SKM-1 treated with dmso at 0.1 percent for 144 hours (cell line): ENCODE data around the gene SIPA1L3.

Experiments used
- DNase-seq: peaks from one replicate; lab custom pipeline; 2025; ENCODE audit not compliant: unreplicated experiment; lab: John Stamatoyannopoulos, UW

SIPA1L3 gene

DNA sequence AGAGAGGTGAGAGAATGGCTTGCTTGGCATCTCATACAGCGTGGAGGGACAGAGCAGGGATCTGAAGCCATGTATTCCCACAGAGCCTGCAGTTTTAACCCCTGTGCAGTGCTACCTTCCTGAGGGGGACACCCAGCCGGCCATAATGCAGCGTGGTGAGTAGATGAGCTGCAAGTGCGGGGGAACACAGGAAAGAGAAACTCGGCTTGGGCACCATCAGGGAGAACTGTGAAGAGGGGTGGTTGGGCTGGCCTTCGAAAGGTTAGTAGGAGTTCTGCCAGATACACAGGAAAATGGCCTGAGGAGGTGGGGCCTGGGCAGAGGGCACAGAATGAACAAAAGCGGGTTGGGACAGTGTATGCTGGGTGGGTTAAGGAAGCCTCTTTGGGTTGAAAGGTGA is 88.3 kb downstream of the SIPA1L3 start:
- no peak for DNase-seq

DNA sequence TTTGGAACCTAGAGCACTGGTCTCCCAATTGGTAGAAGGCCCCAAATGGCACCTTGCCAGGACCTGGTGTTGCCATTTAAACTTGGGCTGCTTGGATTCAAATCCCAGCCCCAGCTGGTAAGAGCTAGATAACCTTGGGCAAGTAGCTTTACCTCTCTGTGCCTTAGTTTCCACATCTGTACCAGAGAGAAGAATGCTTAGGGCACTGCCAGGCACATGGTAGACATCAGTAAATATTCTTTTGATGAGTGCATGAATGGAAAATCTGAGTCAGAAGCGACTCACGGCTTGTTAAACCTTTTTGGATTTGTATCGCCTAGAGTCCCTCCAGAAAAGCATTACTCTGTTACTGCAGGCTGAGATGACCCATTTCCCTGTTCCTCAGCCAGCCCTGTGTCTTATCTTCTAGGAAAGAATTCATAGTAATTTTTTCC is 90.9 kb downstream of the SIPA1L3 start:
- no peak for DNase-seq

- no peak for DNase-seq
Measured at GRCh38 chr19:37998801-37999308, 91.8 kb downstream of the SIPA1L3 start.

- DNase-seq: no peak
Measured at GRCh38 chr19:37999309-38000213, 92.6 kb downstream of the SIPA1L3 start.

- DNase-seq: no peak
Measured at GRCh38 chr19:38001158-38001781, 94.3 kb downstream of the SIPA1L3 start.

DNA sequence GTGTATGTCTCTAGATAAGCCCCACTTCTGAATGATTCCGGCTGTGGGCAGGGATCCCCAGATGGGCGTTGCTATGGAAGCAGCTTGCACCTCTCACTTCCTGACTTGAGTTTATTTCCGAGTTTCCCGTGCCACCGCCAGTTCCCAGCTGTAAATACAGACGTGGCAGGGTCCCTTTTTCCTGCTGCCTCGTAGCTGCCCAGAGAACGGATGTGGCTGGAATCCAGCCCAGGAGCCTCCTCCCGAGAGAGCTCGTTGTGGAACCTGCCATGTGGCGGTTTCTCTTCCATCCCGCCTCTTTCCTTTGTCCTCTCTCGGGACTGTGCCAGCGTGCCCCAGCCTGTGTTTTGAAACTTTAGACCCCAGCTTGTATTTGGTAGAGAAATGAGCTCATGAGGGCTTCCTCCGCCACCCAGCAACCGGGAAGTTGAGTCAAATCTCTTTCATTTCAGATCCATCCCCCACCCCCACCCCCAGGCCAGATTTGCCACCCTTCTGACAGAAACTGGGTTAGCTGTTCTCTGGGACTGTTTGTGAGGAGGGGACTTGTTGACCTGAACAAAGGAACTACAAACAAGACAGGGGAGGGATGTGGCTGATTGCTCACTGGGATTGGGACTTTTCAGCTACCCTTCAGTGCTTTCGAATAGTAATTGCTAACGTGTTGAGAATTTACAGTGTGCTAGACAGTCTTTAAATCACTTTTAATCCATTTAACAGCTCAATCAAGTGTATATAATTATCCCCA is 96.6 kb downstream of the SIPA1L3 start:
- peak; percentile 15 for DNase-seq

DNA sequence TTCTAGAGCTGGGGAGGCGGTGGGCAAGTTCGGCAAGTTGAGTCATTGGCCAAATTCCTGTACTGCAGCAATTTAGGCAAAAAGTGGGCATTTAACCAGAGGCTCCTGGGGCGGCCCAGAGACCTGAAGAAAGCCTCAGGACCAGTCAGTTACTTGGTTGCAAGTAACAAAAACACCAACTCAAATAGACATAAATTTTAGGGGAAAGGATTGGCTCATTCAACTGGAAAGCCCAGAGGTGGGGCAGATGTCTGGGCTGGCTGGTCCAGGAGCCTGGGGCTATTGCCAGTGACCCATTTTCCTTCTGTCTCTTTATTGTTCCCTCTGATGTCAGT is 97.1 kb downstream of the SIPA1L3 start:
- no peak for DNase-seq

DNA sequence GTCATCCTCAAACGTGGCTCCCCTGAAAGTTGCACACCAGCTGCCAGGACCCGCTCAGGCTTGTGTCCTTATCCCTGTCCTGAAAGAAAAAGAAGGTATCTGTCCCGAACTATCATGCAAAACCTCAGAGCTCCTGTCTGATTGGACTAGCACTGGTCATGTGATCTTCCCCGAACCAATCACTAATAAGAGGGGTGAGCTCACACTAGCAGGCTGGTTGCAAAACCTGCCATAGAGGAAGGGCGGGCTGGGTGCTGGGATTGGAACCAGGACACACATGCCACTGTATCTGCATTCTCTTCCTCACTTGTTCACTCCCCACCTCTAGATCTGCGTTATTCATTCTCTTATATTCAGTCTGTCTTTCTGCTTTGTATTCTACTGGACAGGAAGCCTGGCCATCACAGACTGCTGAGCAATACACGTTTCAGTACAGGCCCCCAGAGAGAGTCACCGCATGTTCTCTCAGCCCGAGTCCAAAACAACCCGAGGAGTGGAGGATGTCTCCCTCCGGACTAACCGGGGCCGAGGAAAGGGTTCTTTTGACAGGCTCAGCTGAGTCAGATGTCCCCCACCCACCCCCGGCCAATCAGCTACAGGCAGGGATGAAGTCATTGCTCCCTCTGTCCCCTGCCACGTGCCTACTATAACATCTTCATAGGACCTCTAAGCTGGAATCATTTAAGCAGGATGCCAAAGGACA is 97.7 kb downstream of the SIPA1L3 start:
- peak; percentile 93 for DNase-seq

DNA sequence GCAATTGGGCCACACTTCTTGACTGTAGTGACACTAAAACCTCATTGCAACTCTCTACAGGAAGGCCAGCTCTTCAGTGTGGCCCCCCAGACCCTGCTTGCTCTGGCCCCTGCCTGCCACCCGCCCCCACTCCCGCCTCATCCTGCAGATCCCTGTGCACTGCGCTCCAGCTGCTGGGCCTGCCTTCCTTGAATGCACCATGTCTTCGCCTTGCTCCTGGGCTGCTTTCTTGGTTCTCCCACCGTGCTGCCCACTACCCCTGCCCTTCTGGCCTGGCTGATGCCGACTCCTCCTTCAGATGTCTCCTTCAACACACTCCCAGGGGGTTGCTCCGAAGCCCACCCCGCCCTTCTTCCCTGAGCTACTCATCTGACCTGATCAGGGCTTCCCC is 98.2 kb downstream of the SIPA1L3 start:
- no peak for DNase-seq

- no peak for DNase-seq
Measured at GRCh38 chr19:38006361-38007045, 99.5 kb downstream of the SIPA1L3 start.

- no peak for DNase-seq
Measured at GRCh38 chr19:38009650-38010242, 102.7 kb downstream of the SIPA1L3 start.

DNA sequence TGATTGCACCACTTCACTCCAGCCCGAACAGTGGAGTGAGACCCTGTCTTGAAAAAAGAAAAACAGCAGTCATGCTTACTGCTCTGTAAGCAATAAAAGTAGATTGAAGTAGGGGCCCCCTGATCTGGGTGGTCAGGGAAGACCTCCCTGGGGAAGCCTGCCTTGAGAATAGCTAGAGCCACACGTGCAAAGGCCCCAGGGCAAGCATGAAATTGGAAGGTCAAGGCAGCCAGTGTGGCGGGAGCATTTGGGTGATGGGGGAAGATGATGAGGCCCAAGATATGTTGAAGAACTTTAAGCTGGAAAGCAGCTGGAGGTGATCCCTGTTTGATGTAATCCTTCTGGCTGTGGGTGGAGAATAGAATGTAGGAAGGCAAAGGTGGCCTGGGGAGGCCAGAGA is 104.4 kb downstream of the SIPA1L3 start:
- DNase-seq: no peak

DNA sequence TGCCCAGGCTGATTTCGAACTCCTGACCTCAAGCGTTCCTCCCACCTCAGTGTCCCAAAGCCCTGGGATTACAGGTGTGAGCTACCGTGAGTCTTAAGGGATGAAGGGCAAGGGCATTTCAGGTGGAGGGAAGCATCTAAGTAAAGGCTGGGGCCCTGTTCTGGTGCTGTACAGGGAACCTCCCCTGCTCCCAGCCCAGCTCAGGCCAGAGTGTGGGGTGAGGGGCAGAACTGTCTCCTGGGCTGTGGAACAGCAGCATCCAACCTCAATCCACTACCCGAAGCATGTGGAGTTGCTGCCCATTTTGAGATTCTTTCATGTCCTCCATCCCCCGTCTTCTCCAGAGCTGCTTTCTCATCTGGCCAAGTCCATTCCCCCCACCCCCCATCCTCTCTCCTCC is 105.3 kb downstream of the SIPA1L3 start:
- DNase-seq: no peak

DNA sequence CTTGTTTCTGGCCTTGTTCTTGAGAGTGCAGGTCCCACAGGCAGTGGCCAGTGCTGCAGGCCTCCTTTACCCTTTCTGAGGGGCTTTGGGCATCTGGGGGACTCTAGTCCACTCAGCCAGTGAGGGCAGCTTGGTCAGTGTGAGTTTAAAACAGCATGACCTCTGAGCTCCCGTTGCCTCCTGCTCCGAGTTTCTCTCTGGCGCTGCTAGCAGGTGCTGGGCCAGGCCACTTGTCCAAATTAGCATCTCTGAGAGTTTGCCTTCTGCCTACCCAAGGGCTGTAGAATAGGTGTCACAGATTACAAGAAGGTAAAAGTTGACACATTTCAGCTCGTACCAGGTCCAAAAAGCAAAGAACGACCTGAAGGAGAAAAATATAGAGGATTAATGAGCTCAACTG is 105.9 kb downstream of the SIPA1L3 start:
- DNase-seq: no peak

DNA sequence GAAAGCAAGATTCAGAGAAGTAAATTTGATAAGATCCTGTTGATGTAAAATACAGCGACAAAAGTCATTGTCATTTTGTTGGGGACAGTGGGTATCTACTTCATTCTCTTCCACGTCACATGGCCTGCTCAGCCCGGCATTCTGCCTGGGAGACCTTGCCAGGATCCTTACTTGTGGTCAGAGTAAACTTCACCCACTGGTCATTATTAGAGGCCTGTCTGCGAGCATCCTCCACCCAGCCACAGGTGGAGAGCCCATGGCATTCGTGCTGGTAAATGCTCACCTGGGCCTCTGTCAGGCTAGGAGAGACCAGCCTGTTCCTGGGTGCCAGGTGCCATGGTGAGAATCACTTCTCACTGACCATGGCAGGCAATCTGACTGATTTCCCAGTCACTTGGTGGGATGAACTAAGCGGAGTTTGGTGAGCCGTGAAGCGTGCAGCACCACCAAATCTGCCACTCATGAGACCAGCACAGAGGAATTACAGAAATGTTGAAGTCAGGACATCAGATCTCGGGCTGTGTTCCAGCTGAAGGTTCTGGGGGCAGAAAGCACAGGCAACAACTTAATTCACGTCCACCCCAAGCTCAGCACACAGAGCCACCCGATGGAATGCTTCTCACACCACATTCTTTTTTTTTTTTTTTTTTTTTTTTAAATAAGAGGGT is 107.0 kb downstream of the SIPA1L3 start:
- no peak for DNase-seq

GRCh38 chr19:38015216-38015615 is 108.2 kb downstream of the SIPA1L3 start:
- no peak for DNase-seq

DNA sequence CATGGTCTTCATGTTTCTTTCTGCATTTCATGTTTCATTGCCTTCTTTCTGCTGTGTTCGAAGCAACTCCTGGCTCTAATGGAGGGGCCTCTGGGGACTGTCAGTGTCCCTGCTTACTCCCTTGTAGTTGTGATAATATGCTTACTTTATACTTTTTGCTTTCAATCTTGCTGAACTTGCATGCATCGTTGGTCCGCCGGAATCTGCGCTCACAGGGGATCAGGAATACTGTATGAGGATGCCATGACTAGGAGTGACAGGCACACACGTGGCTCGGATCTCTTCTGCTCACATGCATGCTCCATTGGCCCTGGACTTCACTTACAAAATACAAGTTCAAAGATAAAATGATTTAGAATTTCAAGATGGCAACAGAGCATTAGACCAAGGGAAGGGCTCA is 108.8 kb downstream of the SIPA1L3 start:
- DNase-seq: no peak

GRCh38 chr19:38017401-38018151 is 110.6 kb downstream of the SIPA1L3 start:
- DNase-seq: no peak
